ENCODE data around the gene PRPF8. TPM values are rescaled to one million over a fixed set of nuclear protein-coding genes. Genes with fewer than 3 reads are reported as not detected.

PRPF8 gene
- total RNA-seq, 1 experiment from 2014 or later = 73.3 TPM

DNA sequence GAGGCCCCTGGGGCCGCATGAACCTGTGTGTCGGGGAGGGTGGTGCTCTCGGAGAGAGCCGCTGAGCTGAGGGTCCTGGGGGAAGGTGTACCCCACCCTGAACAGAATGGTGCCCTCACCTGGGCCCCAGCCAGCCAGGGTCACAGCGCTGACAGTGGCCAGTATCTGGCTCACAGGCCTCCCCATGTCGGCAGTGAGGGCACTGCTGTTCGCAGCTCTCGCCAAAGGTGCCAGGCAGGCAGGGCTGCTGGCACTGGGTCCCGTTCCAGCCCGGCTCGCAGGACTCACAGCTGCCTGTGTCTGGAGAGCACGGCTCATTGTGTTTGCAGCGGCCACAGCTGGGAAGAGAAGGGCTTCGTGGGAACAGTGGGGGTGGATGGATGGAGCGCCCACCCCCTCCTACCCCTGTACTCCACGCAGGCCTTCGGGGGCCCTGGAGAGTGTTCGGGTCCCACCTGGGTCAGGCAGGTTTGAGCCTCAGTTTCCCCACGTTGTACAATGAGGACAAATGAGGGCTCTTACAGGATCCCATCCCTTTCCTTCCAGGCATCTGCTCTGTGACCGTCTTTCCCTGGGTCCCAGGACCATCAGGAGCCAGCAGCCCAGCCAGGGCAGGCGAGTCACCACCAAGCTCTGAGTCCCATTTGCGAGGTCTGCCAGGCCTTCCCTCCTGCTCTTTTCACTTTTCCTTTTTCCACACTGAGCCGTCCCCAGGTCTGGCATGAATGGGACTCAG, 44.2 kb downstream of the PRPF8 start:
- Histone ChIP-seq H3K4me3 (no peak overlapping the region), H3K4me1 (replicated peaks) (peaks cover 17% of the 10 kb centered on the region), H3K36me3 (no peaks in the 10 kb centered on the region), H3K27ac (no peak overlapping the region), H3K9me3 (replicated peaks) (0 out of 2 replicates have a peak, but pooled peaks cover 2% of the 10 kb centered on the region), H3K27me3 (replicated peaks) (no peaks in the 10 kb centered on the region; the same call in 1 of the 2 replicates)
- DNase-seq (ENCODE audit: low read depth in 1 of 2, low spot score in 2 of 2) = no peak

GRCh38 chr17:1639549-1640180, 45.0 kb downstream of the PRPF8 start:
- 0 out of 2 replicates have a peak, but pooled peaks cover 2% of the 10 kb centered on the region for H3K9me3 ChIP-seq (replicated peaks)

GRCh38 chr17:1638624-1639300, 45.9 kb downstream of the PRPF8 start:
- Histone ChIP-seq H3K27ac (no peak overlapping the region), H3K36me3 (no peaks in the 10 kb centered on the region), H3K4me1 (replicated peaks) (peaks cover 5% of the 10 kb centered on the region), H3K9me3 (replicated peaks) (0 out of 2 replicates have a peak, but pooled peaks cover 2% of the 10 kb centered on the region), H3K27me3 (replicated peaks) (no peaks in the 10 kb centered on the region; the same call in 1 of the 2 replicates), H3K4me3 (no peak overlapping the region)
- no peak for DNase-seq (ENCODE audit: low read depth in 1 of 2, low spot score in 2 of 2)

More at GRCh38 chr17:1639549-1640180, 45.0 kb downstream of the PRPF8 start:
- H3K4me1 ChIP-seq (replicated peaks) = peaks cover 14% of the 10 kb centered on the region
- H3K4me3 ChIP-seq = no peak overlapping the region
- DNase-seq (ENCODE audit: low read depth in 1 of 2, low spot score in 2 of 2) = no peak
- no peaks in the 10 kb centered on the region; the same call in 1 of the 2 replicates for H3K27me3 ChIP-seq (replicated peaks)
- no peak overlapping the region for H3K27ac ChIP-seq
- no peaks in the 10 kb centered on the region for H3K36me3 ChIP-seq

- no peaks in the 10 kb centered on the region for H3K27me3 ChIP-seq (replicated peaks)
- H3K4me3 ChIP-seq = no peak overlapping the region
- H3K9me3 ChIP-seq (replicated peaks) = no peaks in the 10 kb centered on the region
- no peaks in the 10 kb centered on the region for H3K4me1 ChIP-seq (replicated peaks)
- no peaks in the 10 kb centered on the region for H3K36me3 ChIP-seq
- no peak overlapping the region for H3K27ac ChIP-seq
- no peak for DNase-seq (ENCODE audit: low read depth in 1 of 2, low spot score in 2 of 2)
Measured at GRCh38 chr17:1638171-1638590, 46.5 kb downstream of the PRPF8 start.

DNA sequence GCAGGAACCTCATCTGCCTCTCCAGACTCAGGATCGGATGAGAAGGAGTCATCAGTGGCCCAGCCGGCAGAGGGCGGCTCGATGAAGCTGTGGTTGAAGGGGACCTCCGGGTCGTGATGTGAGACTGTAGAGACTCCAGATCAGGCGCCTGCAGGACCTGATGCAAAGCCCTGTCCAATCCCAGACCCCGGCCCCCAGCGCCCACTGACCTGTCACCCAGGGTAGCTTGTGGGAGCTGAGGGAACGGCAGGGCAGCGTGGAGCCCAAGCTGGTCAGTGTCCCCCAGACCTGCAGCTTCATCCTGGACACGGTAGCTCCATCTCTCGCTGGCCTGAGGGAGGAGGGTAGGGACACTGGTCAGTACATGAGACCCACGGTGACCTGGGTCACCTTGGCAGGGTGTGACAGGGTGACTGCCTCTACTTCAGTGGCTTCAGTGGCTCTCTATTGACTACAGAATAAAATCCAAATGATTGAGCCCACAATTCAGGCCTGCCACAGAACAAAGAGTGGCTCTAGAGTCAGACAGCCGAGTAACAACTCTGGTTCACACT, 47.9 kb downstream of the PRPF8 start:
- Histone ChIP-seq H3K4me3 (no peak overlapping the region), H3K4me1 (replicated peaks) (no peaks in the 10 kb centered on the region), H3K27ac (no peak overlapping the region), H3K36me3 (no peaks in the 10 kb centered on the region), H3K9me3 (replicated peaks) (no peaks in the 10 kb centered on the region), H3K27me3 (replicated peaks) (0 out of 2 replicates have a peak, but pooled peaks cover under 1% of the 10 kb centered on the region)
- no peak for DNase-seq (ENCODE audit: low read depth in 1 of 2, low spot score in 2 of 2)

- Histone ChIP-seq H3K4me1 (replicated peaks) (no peaks in the 10 kb centered on the region), H3K27ac (no peak overlapping the region), H3K27me3 (replicated peaks) (0 out of 2 replicates have a peak, but pooled peaks cover 3% of the 10 kb centered on the region), H3K4me3 (no peak overlapping the region), H3K36me3 (no peaks in the 10 kb centered on the region), H3K9me3 (replicated peaks) (no peaks in the 10 kb centered on the region)
- no peak for DNase-seq (ENCODE audit: low read depth in 1 of 2, low spot score in 2 of 2)
Measured at GRCh38 chr17:1635675-1636465, 48.8 kb downstream of the PRPF8 start.

DNA sequence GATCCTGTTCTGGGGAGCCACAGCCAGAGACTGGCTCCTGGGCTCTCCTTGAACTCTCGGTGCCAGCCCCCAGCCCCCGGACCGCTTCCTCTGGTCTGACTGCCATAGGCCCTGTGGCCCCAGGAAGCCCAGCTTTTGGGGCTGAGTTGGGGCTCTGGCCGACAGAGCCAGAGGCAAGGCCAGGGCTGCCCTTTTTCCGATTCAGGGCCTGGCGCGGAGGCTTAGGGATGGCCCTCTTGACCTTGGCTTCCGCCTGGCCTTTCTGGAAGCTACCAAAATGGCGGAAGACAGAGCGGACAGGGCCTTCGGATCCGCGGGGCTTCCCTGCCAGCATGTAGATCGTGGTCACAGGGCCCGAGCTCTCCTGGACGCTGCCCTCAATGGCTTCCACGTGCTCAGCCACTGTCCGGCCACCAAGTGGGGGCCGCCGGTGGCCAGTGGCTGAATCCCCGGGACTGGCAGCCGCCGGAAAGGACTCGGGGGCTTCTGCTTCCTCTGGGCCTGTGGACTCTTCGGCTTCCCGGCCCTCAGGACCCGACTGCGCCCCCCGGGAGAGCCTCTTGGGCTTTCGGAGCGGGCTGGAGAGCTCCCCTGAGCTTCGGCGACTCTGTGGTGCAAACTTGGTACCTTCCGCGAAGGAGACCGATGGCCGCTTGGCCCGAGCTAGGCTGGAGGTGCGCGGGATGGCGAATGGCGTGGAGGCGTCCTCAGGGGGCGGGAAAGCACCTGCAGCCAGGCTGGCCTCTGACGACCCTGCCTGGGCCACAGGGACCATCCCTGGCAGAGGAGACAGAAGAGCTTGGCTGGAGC, 49.6 kb downstream of the PRPF8 start:
- Histone ChIP-seq H3K4me3 (no peak overlapping the region), H3K27me3 (replicated peaks) (0 out of 2 replicates have a peak, but pooled peaks cover 3% of the 10 kb centered on the region), H3K36me3 (no peaks in the 10 kb centered on the region), H3K4me1 (replicated peaks) (no peaks in the 10 kb centered on the region; the same call in 1 of the 2 replicates), H3K9me3 (replicated peaks) (no peaks in the 10 kb centered on the region), H3K27ac (no peak overlapping the region)
- DNase-seq (ENCODE audit: low read depth in 1 of 2, low spot score in 2 of 2) = no peak

GRCh38 chr17:1630662-1631061, 54.0 kb downstream of the PRPF8 start:
- no peak for DNase-seq (ENCODE audit: low read depth in 1 of 2, low spot score in 2 of 2)

GRCh38 chr17:1629504-1630310, 55.0 kb downstream of the PRPF8 start:
- peak in 1 of 2 experiments; percentile 28 for DNase-seq (ENCODE audit: low read depth in 1 of 2, low spot score in 2 of 2)
- Histone ChIP-seq H3K4me1 (replicated peaks) (peaks cover 19% of the 10 kb centered on the region), H3K4me3 (peak overlapping the region; percentile 78), H3K27ac (no peak overlapping the region), H3K27me3 (replicated peaks) (0 out of 2 replicates have a peak, but pooled peaks cover 3% of the 10 kb centered on the region), H3K9me3 (replicated peaks) (no peaks in the 10 kb centered on the region), H3K36me3 (no peaks in the 10 kb centered on the region)

More at GRCh38 chr17:1630662-1631061, 54.0 kb downstream of the PRPF8 start:
- Histone ChIP-seq H3K36me3 (no peaks in the 10 kb centered on the region), H3K27ac (no peak overlapping the region), H3K4me3 (no peak overlapping the region), H3K4me1 (replicated peaks) (peaks cover 19% of the 10 kb centered on the region), H3K27me3 (replicated peaks) (0 out of 2 replicates have a peak, but pooled peaks cover 3% of the 10 kb centered on the region), H3K9me3 (replicated peaks) (no peaks in the 10 kb centered on the region)

GRCh38 chr17:1628856-1629503, 55.7 kb downstream of the PRPF8 start:
- Histone ChIP-seq H3K9me3 (replicated peaks) (no peaks in the 10 kb centered on the region), H3K27me3 (replicated peaks) (0 out of 2 replicates have a peak, but pooled peaks cover 3% of the 10 kb centered on the region), H3K4me1 (replicated peaks) (peaks cover 19% of the 10 kb centered on the region), H3K27ac (peak overlapping the region; percentile 44), H3K4me3 (peak overlapping the region; percentile 78), H3K36me3 (no peaks in the 10 kb centered on the region)
- DNase-seq (ENCODE audit: low read depth in 1 of 2, low spot score in 2 of 2) = peak; percentile 91 to 94
